ENCODE results near the gene TAF1D. TPM values are rescaled to one million over a fixed set of nuclear protein-coding genes. Genes with fewer than 3 reads are reported as not detected.

Gene TAF1D
- total and polyA plus RNA-seq, 10 of the 15 experiments (the other 5 are each of a cell fraction or from before 2014, with no cell fraction given) = 101 to 314 (median 199) TPM

DNA sequence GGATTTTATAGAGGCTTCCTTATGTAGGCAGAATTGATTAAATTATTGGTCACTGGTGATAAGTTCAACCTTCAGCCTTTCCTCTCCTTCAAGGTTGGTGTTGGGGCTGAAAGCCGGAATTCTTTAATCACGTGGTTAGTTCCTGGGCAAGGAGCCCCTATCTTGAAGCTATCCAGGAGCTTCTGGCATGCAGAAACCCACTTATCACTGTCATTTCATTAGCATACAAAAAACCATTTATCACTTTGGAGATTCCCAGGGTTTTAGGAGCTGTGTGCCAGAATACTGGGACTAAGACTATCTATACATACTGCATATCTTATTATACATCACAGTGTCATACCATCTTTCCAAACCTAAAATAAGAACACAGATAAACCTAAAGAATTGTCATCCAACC is 24.3 kb upstream of the TAF1D start:
- in situ Hi-C loops (cut with MboI) (no loop called here), intact Hi-C loops (cut with micrococcal nuclease; ENCODE audit: unreplicated experiment) (no loop called here)
- no peaks in the 10 kb centered on the region for H4K20me1 ChIP-seq (ENCODE audit: control insufficient read depth, insufficient read depth)
- no peak overlapping the region for H3K4me3 ChIP-seq
- no peak for FAIRE-seq
- TF ChIP-seq BACH1 (IDR thresholded peaks at IDR 0.05; ENCODE audit: borderline replicate concordance) (no peak), ZBTB4 (CRISPR knock-in tag; IDR thresholded peaks at IDR 0.05) (no peak), CREM (IDR thresholded peaks at IDR 0.05; ENCODE audit: low read depth) (no peak)
- TF ChIP-seq, protein P1, sequence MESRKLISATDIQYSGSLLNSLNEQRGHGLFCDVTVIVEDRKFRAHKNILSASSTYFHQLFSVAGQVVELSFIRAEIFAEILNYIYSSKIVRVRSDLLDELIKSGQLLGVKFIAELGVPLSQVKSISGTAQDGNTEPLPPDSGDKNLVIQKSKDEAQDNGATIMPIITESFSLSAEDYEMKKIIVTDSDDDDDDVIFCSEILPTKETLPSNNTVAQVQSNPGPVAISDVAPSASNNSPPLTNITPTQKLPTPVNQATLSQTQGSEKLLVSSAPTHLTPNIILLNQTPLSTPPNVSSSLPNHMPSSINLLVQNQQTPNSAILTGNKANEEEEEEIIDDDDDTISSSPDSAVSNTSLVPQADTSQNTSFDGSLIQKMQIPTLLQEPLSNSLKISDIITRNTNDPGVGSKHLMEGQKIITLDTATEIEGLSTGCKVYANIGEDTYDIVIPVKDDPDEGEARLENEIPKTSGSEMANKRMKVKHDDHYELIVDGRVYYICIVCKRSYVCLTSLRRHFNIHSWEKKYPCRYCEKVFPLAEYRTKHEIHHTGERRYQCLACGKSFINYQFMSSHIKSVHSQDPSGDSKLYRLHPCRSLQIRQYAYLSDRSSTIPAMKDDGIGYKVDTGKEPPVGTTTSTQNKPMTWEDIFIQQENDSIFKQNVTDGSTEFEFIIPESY (IDR thresholded peaks at IDR 0.05) = no peak
- TF ChIP-seq, protein P2, sequence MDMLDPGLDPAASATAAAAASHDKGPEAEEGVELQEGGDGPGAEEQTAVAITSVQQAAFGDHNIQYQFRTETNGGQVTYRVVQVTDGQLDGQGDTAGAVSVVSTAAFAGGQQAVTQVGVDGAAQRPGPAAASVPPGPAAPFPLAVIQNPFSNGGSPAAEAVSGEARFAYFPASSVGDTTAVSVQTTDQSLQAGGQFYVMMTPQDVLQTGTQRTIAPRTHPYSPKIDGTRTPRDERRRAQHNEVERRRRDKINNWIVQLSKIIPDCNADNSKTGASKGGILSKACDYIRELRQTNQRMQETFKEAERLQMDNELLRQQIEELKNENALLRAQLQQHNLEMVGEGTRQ (IDR thresholded peaks at IDR 0.05; ENCODE audit: borderline replicate concordance, low read depth, low read length) = no peak
- TF ChIP-seq, protein P3, sequence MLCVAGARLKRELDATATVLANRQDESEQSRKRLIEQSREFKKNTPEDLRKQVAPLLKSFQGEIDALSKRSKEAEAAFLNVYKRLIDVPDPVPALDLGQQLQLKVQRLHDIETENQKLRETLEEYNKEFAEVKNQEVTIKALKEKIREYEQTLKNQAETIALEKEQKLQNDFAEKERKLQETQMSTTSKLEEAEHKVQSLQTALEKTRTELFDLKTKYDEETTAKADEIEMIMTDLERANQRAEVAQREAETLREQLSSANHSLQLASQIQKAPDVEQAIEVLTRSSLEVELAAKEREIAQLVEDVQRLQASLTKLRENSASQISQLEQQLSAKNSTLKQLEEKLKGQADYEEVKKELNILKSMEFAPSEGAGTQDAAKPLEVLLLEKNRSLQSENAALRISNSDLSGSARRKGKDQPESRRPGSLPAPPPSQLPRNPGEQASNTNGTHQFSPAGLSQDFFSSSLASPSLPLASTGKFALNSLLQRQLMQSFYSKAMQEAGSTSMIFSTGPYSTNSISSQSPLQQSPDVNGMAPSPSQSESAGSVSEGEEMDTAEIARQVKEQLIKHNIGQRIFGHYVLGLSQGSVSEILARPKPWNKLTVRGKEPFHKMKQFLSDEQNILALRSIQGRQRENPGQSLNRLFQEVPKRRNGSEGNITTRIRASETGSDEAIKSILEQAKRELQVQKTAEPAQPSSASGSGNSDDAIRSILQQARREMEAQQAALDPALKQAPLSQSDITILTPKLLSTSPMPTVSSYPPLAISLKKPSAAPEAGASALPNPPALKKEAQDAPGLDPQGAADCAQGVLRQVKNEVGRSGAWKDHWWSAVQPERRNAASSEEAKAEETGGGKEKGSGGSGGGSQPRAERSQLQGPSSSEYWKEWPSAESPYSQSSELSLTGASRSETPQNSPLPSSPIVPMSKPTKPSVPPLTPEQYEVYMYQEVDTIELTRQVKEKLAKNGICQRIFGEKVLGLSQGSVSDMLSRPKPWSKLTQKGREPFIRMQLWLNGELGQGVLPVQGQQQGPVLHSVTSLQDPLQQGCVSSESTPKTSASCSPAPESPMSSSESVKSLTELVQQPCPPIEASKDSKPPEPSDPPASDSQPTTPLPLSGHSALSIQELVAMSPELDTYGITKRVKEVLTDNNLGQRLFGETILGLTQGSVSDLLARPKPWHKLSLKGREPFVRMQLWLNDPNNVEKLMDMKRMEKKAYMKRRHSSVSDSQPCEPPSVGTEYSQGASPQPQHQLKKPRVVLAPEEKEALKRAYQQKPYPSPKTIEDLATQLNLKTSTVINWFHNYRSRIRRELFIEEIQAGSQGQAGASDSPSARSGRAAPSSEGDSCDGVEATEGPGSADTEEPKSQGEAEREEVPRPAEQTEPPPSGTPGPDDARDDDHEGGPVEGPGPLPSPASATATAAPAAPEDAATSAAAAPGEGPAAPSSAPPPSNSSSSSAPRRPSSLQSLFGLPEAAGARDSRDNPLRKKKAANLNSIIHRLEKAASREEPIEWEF (IDR thresholded peaks at IDR 0.05; ENCODE audit: insufficient replicate concordance, low read depth, low read length) = no peak
- POLR2A ChIA-PET = no interaction called here
- H3K36me3 ChIP-seq (ENCODE audit: control insufficient read depth in 2 of 2, insufficient read depth in 2 of 2, low read length in 1 of 2) = peaks cover 0 to 5% of the 10 kb centered on the region in 2 experiments; a peak in 2 of 4 replicates
- ATAC-seq = no peak
- no peaks in the 10 kb centered on the region for H3K4me1 ChIP-seq (ENCODE audit: control insufficient read depth, insufficient read depth, low read length)
- H3K9me3 ChIP-seq (replicated peaks; ENCODE audit: control insufficient read depth, insufficient read depth, low read length) = peaks cover 4% of the 10 kb centered on the region; the same call in 2 of the 3 replicates
- WGBS (ENCODE audit: insufficient coverage, insufficient replicate concordance, low lambda C conversion rate, missing lambda C conversion rate) = 44% methylated on average over 2 of the region's 2 CpGs
- H3K27ac ChIP-seq (ENCODE audit: control insufficient read depth, insufficient read depth) = no peak overlapping the region
- DNase-seq (ENCODE audit: low read depth, low spot score) = no peak
- H3K27me3 ChIP-seq (replicated peaks in 1 of 2; ENCODE audit: control insufficient read depth in 2 of 2, insufficient read depth in 2 of 2, low read length in 1 of 2) = no peaks in the 10 kb centered on the region
- SMC1A ChIA-PET (ENCODE audit: uncharacterized antibody, unreplicated experiment) = no interaction called here
- RAD21 ChIA-PET (ENCODE audit: unreplicated experiment) = interaction anchor here (1.6 kb wide), 1 partner anchor 24 kb away, joined by 6 read pairs; the partner anchor contains the start of genes C11orf54 and TAF1D
- no peaks in the 10 kb centered on the region for H3K79me2 ChIP-seq (ENCODE audit: control insufficient read depth, insufficient read depth, low read length)
- no peak overlapping the region for H3K4me2 ChIP-seq (ENCODE audit: control insufficient read depth, insufficient read depth)
- no peak overlapping the region for H3K9ac ChIP-seq (ENCODE audit: control insufficient read depth, insufficient read depth, low read length)
- CTCF ChIA-PET = interaction anchor here (1.4 kb wide), 1 partner anchor 11 kb away, joined by 3 read pairs; no protein-coding TSS in a partner anchor
- no TSS peak for BruUV-seq (replicated peaks)
- no peak overlapping the region for H2AFZ ChIP-seq (ENCODE audit: control insufficient read depth, low read depth, low read length)

All from GM12878 (cell line).